ENCODE measurements around the gene CHST6.

DNA sequence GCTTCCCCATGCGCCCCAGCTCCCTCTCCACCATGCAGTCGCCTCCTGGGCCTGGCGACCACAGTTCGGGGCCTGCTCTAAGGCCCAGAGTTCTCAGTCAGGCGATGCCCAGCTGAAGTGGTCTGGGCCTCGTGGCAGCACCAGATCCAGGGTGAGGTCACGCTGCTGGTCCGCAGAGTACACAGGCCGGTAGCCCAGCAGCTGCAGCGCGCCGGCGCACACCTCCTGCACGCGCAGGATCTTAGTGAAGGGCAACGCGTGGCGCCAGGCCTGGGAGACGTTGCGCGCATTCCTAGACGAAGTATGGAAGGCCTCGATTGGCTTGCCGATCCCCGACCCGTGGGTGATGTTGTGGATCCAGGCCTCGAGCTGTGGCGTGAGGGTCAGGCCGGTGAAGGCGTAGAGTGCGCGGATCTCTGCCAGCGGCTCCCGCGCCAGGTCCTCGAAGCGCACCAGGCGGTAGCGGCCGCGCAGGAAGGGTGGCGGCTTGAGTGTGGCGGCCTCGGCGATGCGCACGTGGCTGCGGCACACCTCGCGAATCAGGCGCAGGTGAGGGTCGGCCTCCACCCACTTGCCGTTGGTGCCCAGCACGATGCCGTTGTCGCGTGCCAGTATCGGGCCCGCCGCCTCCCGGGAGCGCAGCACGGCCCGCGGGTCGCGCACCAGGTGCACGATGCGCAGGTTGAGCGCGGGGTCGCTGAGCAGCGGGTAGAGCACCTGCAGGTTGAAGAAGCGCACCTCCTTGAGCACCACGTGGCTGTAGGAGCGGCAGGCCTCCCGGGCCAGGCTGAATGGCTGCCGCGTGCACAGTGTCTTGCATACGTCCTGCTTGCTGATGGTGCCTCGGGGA, 34.0 kb upstream of the CHST6 start:
- no peak for TF ChIP-seq CTCF (IDR thresholded peaks at IDR 0.05)
- no peak for TF ChIP-seq POLR2A (IDR thresholded peaks at IDR 0.05)
